ENCODE data around the gene MAGEH1. TPM values are rescaled to one million over a fixed set of nuclear protein-coding genes. Genes with fewer than 3 reads are reported as not detected.

Gene MAGEH1
- total RNA-seq, 1 experiment from 2014 or later = 8.6 TPM

DNA sequence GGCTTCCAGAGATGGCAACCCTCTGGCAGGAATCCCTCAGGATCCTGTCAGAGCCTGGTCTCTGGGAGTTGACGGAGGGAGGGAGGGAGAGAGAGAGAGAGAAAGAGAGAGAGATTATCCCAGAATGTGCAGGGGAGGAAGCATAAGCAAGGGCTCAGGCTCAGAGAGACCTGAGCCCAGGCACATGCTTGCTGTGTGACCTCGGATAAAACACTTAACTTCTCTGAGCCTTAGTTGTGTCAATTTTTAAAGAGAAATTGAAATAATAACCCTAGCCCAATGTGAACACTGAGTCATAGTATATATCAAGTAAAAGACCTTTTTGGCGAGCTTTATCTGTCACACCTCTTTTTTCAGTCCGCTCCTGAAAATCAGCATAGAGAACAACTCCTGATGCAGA, 38.2 kb downstream of the MAGEH1 start:
- no TSS peak for BruUV-seq (replicated peaks)
- TF ChIP-seq, protein P1, sequence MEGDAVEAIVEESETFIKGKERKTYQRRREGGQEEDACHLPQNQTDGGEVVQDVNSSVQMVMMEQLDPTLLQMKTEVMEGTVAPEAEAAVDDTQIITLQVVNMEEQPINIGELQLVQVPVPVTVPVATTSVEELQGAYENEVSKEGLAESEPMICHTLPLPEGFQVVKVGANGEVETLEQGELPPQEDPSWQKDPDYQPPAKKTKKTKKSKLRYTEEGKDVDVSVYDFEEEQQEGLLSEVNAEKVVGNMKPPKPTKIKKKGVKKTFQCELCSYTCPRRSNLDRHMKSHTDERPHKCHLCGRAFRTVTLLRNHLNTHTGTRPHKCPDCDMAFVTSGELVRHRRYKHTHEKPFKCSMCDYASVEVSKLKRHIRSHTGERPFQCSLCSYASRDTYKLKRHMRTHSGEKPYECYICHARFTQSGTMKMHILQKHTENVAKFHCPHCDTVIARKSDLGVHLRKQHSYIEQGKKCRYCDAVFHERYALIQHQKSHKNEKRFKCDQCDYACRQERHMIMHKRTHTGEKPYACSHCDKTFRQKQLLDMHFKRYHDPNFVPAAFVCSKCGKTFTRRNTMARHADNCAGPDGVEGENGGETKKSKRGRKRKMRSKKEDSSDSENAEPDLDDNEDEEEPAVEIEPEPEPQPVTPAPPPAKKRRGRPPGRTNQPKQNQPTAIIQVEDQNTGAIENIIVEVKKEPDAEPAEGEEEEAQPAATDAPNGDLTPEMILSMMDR (conservative IDR thresholded peaks at IDR 0.05; ENCODE audit: low read depth, low read length) = no peak
- no peak for TF ChIP-seq EZH2 (IDR thresholded peaks at IDR 0.05; ENCODE audit: borderline replicate concordance, low read depth, low read length, poor library complexity, severe bottlenecking)
- ChIA-PET CTCF (no interaction called here), POLR2A (ENCODE audit: low non-redundant PET) (no interaction called here)
- Histone ChIP-seq H3K27ac (ENCODE audit: low read depth, low read length, poor library complexity, severe bottlenecking) (no peak overlapping the region), H3K4me3 (ENCODE audit: low read depth, low read length, poor library complexity, severe bottlenecking) (peak overlapping the region; percentile 61), H3K4me1 (ENCODE audit: insufficient read depth, low read length, poor library complexity, severe bottlenecking) (no peaks in the 10 kb centered on the region), H3K27me3 (replicated peaks; ENCODE audit: insufficient read depth, low read depth, low read length, poor library complexity) (no peaks in the 10 kb centered on the region), H3K36me3 (ENCODE audit: insufficient read depth, low read length, poor library complexity, severe bottlenecking) (no peaks in the 10 kb centered on the region), H3K9me3 (ENCODE audit: low read depth, low read length, poor library complexity, severe bottlenecking) (no peaks in the 10 kb centered on the region)
- intact Hi-C loops (cut with micrococcal nuclease; ENCODE audit: unreplicated experiment) = no loop called here
- DNase-seq (ENCODE audit: low spot score) = no peak

- Histone ChIP-seq H3K4me3 (ENCODE audit: low read depth, low read length, poor library complexity, severe bottlenecking) (no peak overlapping the region), H3K27me3 (replicated peaks; ENCODE audit: insufficient read depth, low read depth, low read length, poor library complexity) (no peaks in the 10 kb centered on the region), H3K9me3 (ENCODE audit: low read depth, low read length, poor library complexity, severe bottlenecking) (no peaks in the 10 kb centered on the region), H3K27ac (ENCODE audit: low read depth, low read length, poor library complexity, severe bottlenecking) (no peak overlapping the region), H3K36me3 (ENCODE audit: insufficient read depth, low read length, poor library complexity, severe bottlenecking) (no peaks in the 10 kb centered on the region), H3K4me1 (ENCODE audit: insufficient read depth, low read length, poor library complexity, severe bottlenecking) (no peaks in the 10 kb centered on the region)
- DNase-seq (ENCODE audit: low spot score) = no peak
- ChIA-PET CTCF (no interaction called here), POLR2A (ENCODE audit: low non-redundant PET) (no interaction called here)
- TF ChIP-seq, protein P1 (conservative IDR thresholded peaks at IDR 0.05; ENCODE audit: low read depth, low read length) = no peak
- no peak for TF ChIP-seq EZH2 (IDR thresholded peaks at IDR 0.05; ENCODE audit: borderline replicate concordance, low read depth, low read length, poor library complexity, severe bottlenecking)
- intact Hi-C loops (cut with micrococcal nuclease; ENCODE audit: unreplicated experiment) = no loop called here
- no TSS peak for BruUV-seq (replicated peaks)
Observed at GRCh38 chrX:55490974-55491373, 39.0 kb downstream of the MAGEH1 start.

Small RNAs within 50 kb of the gene (microRNA-seq; reads per million reads assigned to microRNA genes)
- gene MIR4536-1 = not detected
- not detected for gene MIR4536-2

Other genes starting within 250 kb of the MAGEH1 start
- not detected in 2 replicates for gene PAGE5, start 231.8 kb upstream of the MAGEH1 start, total RNA-seq (2021)
- not detected in 2 replicates for gene PAGE3, start 187.2 kb upstream of the MAGEH1 start, total RNA-seq (2021)
- 0.96 and 1.4 TPM in 2 replicates for gene USP51, start 37.7 kb downstream of the MAGEH1 start, total RNA-seq (2021)
- not detected in 2 replicates for gene FOXR2, start 171.3 kb downstream of the MAGEH1 start, total RNA-seq (2021)